HEK293 (cell line): ENCODE results near the gene TAF10.

Experiments used
- CTCF ChIA-PET: fragments of 350-600 bp; formaldehyde crosslinking; extraction: SDS; loops from one replicate; lab custom pipeline; 2021; ENCODE audit warnings: antibody characterized with exemption; lab: Yijun Ruan, JAX
- POLR2A ChIA-PET: fragments of 300-600 bp; formaldehyde crosslinking; extraction: SDS; loops from one replicate; lab custom pipeline; 2020; ENCODE audit warnings: antibody characterized with exemption, inconsistent platforms; lab: Yijun Ruan, JAX
- H3K27ac ChIP-seq: fragments of 200-500 bp; sonication (Bioruptor generic); 2 replicates; pipeline ENCODE4 v1.5.1; 2014; ENCODE audit warnings: low read depth, low read length, control low read depth, inconsistent platforms; ENCODE audit errors: extremely low read depth
- H3K36me3 ChIP-seq, 2 experiments: fragments of 200-500 bp in 1 of 2; sonication (Bioruptor generic) in 1 of 2; 1 replicate in 1 of 2; 2 replicates in 1 of 2; pipeline ENCODE4 v1.5.1; 2014 to 2017; ENCODE audit warnings: inconsistent platforms in 2 of 2, low read length in 2 of 2; ENCODE audit not compliant: control insufficient read depth in 2 of 2, insufficient read depth in 1 of 2
- H3K4me1 ChIP-seq: fragments of 200-500 bp; sonication (Bioruptor generic); 2 replicates; pipeline ENCODE4 v1.5.1; 2014; ENCODE audit warnings: mild to moderate bottlenecking, low read length, inconsistent platforms; ENCODE audit not compliant: control insufficient read depth, insufficient read depth
- H3K4me3 ChIP-seq: 2 replicates; pipeline ENCODE4 v1.5.1; 2011; ENCODE audit warnings: low read depth, mild to moderate bottlenecking, control low read depth, low read length, moderate library complexity
- H3K9me3 ChIP-seq: fragments of 200-500 bp; sonication (Bioruptor generic); 2 replicates; pipeline ENCODE4 v1.5.1; 2014; ENCODE audit warnings: low read depth, low read length, inconsistent platforms; ENCODE audit not compliant: control insufficient read depth, insufficient read depth
- KLF10 ChIP-seq: fragments of 450-650 bp; IDR thresholded peaks from 2 replicates; pipeline ENCODE4 v1.5.1; 2018; ENCODE audit warnings: missing biosample characterization, mild to moderate bottlenecking, missing genetic modification characterization
- KLF9 ChIP-seq: fragments of 450-650 bp; formaldehyde crosslinking; IDR thresholded peaks from 2 replicates; pipeline ENCODE4 v1.5.1; 2016; ENCODE audit warnings: missing biosample characterization, missing genetic modification characterization, low read depth
- MYNN ChIP-seq: fragments of 450-650 bp; formaldehyde crosslinking; IDR thresholded peaks from 2 replicates; pipeline ENCODE4 v1.5.1; 2016; ENCODE audit warnings: missing biosample characterization, missing genetic modification characterization, borderline replicate concordance
- SCRT1 ChIP-seq: fragments of 450-650 bp; formaldehyde crosslinking; IDR thresholded peaks from 2 replicates; pipeline ENCODE4 v1.5.1; 2016; ENCODE audit warnings: missing biosample characterization, missing genetic modification characterization, borderline replicate concordance
- ZBTB20 ChIP-seq: fragments of 450-650 bp; formaldehyde crosslinking; IDR thresholded peaks from 2 replicates; pipeline ENCODE4 v1.5.1; 2016; ENCODE audit warnings: missing biosample characterization, missing genetic modification characterization
- ZFHX2 ChIP-seq: fragments of 450-650 bp; formaldehyde crosslinking; conservative IDR thresholded peaks from 2 replicates; pipeline ENCODE4 v1.5.1; 2016; ENCODE audit warnings: missing biosample characterization, missing genetic modification characterization
- ZNF10 ChIP-seq: fragments of 450-650 bp; formaldehyde crosslinking; IDR thresholded peaks from 2 replicates; pipeline ENCODE4 v1.5.1; 2017; ENCODE audit warnings: missing biosample characterization, missing genetic modification characterization
- ZNF114 ChIP-seq: fragments of 450-650 bp; formaldehyde crosslinking; IDR thresholded peaks from 2 replicates; pipeline ENCODE4 v1.5.0; 2017; ENCODE audit warnings: missing biosample characterization, missing genetic modification characterization
- ZNF24 ChIP-seq: fragments of 450-650 bp; formaldehyde crosslinking; IDR thresholded peaks from 2 replicates; pipeline ENCODE4 v1.5.1; 2016; ENCODE audit warnings: missing biosample characterization, missing genetic modification characterization
- ZNF248 ChIP-seq: fragments of 450-650 bp; formaldehyde crosslinking; IDR thresholded peaks from 2 replicates; pipeline ENCODE4 v1.5.1; 2017; ENCODE audit warnings: missing biosample characterization, missing genetic modification characterization
- ZNF48 ChIP-seq: fragments of 450-650 bp; formaldehyde crosslinking; IDR thresholded peaks from 2 replicates; pipeline ENCODE4 v1.5.1; 2016; ENCODE audit warnings: missing biosample characterization, missing genetic modification characterization
- ZNF529 ChIP-seq: fragments of 450-650 bp; formaldehyde crosslinking; IDR thresholded peaks from 2 replicates; pipeline ENCODE4 v1.5.1; 2017; ENCODE audit warnings: missing genetic modification characterization, missing biosample characterization; ENCODE audit not compliant: insufficient replicate concordance
- ZNF585B ChIP-seq: fragments of 450-650 bp; formaldehyde crosslinking; IDR thresholded peaks from 2 replicates; pipeline ENCODE4 v1.5.1; 2016; ENCODE audit warnings: missing biosample characterization, missing genetic modification characterization
- ZNF600 ChIP-seq: fragments of 450-650 bp; formaldehyde crosslinking; IDR thresholded peaks from 2 replicates; pipeline ENCODE4 v1.5.1; 2016; ENCODE audit warnings: missing biosample characterization, missing genetic modification characterization
- ZNF629 ChIP-seq: fragments of 450-650 bp; formaldehyde crosslinking; IDR thresholded peaks from 2 replicates; pipeline ENCODE4 v1.5.1; 2017; ENCODE audit warnings: missing biosample characterization, missing genetic modification characterization
- ZNF670 ChIP-seq: fragments of 450-650 bp; formaldehyde crosslinking; IDR thresholded peaks from 2 replicates; pipeline ENCODE4 v1.5.1; 2016; ENCODE audit warnings: missing biosample characterization, missing genetic modification characterization, low read depth
- ZNF776 ChIP-seq: fragments of 450-650 bp; formaldehyde crosslinking; IDR thresholded peaks from 2 replicates; pipeline ENCODE4 v1.5.0; 2017; ENCODE audit warnings: missing biosample characterization, missing genetic modification characterization, borderline replicate concordance
- ZSCAN23 ChIP-seq: fragments of 450-650 bp; formaldehyde crosslinking; IDR thresholded peaks from 2 replicates; pipeline ENCODE4 v1.5.1; 2016; ENCODE audit warnings: missing biosample characterization, missing genetic modification characterization
- ZSCAN30 ChIP-seq: fragments of 450-650 bp; IDR thresholded peaks from 2 replicates; pipeline ENCODE4 v1.5.1; 2018; ENCODE audit warnings: missing biosample characterization, mild to moderate bottlenecking, missing genetic modification characterization, moderate library complexity
- TF ChIP-seq, protein P1 (sequence below): fragments of 450-650 bp; formaldehyde crosslinking; IDR thresholded peaks from 2 replicates; pipeline ENCODE4 v1.5.1; 2017; ENCODE audit warnings: missing biosample characterization, missing genetic modification characterization
- TF ChIP-seq, protein P2 (sequence below): fragments of 450-650 bp; IDR thresholded peaks from 2 replicates; pipeline ENCODE4 v1.5.1; 2018; ENCODE audit warnings: missing biosample characterization, mild to moderate bottlenecking, missing genetic modification characterization
- TF ChIP-seq, protein P3 (sequence below): fragments of 450-650 bp; formaldehyde crosslinking; IDR thresholded peaks from 2 replicates; pipeline ENCODE4 v1.5.1; 2016; ENCODE audit warnings: missing biosample characterization, missing genetic modification characterization, low read depth
- TF ChIP-seq, protein P4 (sequence below): fragments of 450-650 bp; formaldehyde crosslinking; IDR thresholded peaks from 2 replicates; pipeline ENCODE4 v1.5.1; 2016; ENCODE audit warnings: missing biosample characterization, missing genetic modification characterization

TAF10 gene

DNA sequence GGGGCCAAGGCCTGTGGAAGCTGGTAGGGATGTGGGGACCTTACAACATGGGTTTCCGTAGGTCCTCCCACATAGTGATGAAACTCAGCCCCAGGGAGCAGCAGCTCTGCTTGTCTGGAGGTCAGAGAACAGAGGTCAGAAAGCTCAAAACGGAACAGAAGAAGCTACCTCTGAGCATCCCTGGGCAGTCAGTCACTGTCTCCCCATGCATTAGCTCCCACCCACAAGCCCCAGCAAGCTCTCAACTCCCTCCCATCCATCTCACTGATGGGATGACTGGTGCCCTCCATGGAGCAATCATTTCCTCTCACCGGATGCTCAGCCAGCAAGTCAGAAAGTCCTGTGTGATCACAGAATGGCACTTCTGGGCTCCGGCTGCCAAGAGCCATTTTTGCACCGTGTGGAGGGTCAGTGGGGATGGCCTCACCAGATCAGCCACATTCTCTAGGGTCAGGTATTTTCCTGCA is 5.3 kb upstream of the TAF10 start:
- TF ChIP-seq ZNF776 (tag by site-specific recombination) (no peak), SCRT1 (tag by site-specific recombination) (no peak), KLF10 (tag by site-specific recombination) (no peak), ZNF585B (no peak), ZNF48 (no peak), KLF9 (no peak), ZBTB20 (no peak), ZNF600 (tag by site-specific recombination) (no peak), ZNF24 (tag by site-specific recombination) (no peak), ZFHX2 (tag by site-specific recombination) (no peak)
- TF ChIP-seq, protein P1, sequence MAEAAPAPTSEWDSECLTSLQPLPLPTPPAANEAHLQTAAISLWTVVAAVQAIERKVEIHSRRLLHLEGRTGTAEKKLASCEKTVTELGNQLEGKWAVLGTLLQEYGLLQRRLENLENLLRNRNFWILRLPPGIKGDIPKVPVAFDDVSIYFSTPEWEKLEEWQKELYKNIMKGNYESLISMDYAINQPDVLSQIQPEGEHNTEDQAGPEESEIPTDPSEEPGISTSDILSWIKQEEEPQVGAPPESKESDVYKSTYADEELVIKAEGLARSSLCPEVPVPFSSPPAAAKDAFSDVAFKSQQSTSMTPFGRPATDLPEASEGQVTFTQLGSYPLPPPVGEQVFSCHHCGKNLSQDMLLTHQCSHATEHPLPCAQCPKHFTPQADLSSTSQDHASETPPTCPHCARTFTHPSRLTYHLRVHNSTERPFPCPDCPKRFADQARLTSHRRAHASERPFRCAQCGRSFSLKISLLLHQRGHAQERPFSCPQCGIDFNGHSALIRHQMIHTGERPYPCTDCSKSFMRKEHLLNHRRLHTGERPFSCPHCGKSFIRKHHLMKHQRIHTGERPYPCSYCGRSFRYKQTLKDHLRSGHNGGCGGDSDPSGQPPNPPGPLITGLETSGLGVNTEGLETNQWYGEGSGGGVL (tag by site-specific recombination), result no peak
- TF ChIP-seq, all 188 proteins: peak for 0
- H3K36me3 ChIP-seq, result peaks cover 0 to 38% of the 10 kb centered on the region in 2 experiments; a peak in 1 of 3 replicates
- POLR2A ChIA-PET, result interaction anchor here (1.0 kb wide), 1 partner anchor 66 kb away, joined by 3 read pairs; the partner anchor contains the start of gene MRPL17
- H3K4me1 ChIP-seq, result 0 out of 2 replicates have a peak, but pooled peaks cover 4% of the 10 kb centered on the region
- H3K27ac ChIP-seq, result no peak overlapping the region
- CTCF ChIA-PET, result interaction anchor here (0.9 to 1.3 kb wide), 2 partner anchors 10 to 66 kb away, joined by 3 to 4 read pairs; partner anchors contain the start of gene MRPL17
- no peaks in the 10 kb centered on the region for H3K9me3 ChIP-seq
- H3K4me3 ChIP-seq, result no peak overlapping the region

DNA sequence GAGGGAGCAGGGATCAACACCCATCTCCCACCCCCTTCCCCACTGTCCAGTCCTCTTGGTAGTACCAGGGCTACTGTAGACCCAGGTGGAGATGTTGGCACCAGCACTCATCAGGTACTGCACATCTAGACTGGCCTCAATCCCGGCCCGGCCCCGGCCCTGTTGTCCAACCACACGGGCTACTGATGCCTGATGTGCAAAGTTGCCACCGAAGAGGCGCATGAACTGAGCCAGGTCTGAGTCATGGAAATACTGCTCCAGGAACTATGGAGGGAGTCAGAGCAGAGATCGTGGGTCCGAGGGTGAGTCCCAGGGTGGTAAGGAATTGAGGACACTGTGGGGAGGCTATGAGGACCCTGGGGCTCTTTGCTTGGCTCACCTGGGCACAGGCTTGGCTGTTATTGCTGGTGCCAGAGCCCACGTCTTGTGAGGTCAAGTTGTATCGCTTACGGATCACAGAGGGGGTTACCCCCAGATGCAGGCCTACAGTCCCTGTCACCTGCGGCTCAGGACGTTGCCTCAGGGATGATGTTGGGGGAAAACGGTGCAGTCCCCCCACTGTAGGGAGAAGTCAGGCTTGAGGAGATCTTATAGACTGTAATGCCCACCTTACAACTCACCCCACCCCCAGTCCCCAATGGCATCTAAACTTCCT is 4.7 kb upstream of the TAF10 start:
- ChIA-PET CTCF (interaction anchor here (0.6 to 1.3 kb wide), 2 partner anchors 9 to 238 kb away, joined by 4 to 5 read pairs; no protein-coding TSS in a partner anchor), POLR2A (interaction anchor here (0.7 kb wide), 1 partner anchor 11 kb away, joined by 4 read pairs; no protein-coding TSS in a partner anchor)
- Histone ChIP-seq H3K4me1 (0 out of 2 replicates have a peak, but pooled peaks cover 4% of the 10 kb centered on the region), H3K27ac (no peak overlapping the region), H3K4me3 (no peak overlapping the region), H3K36me3 (peaks cover 0 to 38% of the 10 kb centered on the region in 2 experiments; a peak in 1 of 3 replicates), H3K9me3 (no peaks in the 10 kb centered on the region)
- TF ChIP-seq ZNF114 (tag by site-specific recombination), result no peak
- TF ChIP-seq, protein P2, sequence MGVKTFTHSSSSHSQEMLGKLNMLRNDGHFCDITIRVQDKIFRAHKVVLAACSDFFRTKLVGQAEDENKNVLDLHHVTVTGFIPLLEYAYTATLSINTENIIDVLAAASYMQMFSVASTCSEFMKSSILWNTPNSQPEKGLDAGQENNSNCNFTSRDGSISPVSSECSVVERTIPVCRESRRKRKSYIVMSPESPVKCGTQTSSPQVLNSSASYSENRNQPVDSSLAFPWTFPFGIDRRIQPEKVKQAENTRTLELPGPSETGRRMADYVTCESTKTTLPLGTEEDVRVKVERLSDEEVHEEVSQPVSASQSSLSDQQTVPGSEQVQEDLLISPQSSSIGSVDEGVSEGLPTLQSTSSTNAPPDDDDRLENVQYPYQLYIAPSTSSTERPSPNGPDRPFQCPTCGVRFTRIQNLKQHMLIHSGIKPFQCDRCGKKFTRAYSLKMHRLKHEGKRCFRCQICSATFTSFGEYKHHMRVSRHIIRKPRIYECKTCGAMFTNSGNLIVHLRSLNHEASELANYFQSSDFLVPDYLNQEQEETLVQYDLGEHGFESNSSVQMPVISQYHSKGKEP (tag by site-specific recombination), result no peak

DNA sequence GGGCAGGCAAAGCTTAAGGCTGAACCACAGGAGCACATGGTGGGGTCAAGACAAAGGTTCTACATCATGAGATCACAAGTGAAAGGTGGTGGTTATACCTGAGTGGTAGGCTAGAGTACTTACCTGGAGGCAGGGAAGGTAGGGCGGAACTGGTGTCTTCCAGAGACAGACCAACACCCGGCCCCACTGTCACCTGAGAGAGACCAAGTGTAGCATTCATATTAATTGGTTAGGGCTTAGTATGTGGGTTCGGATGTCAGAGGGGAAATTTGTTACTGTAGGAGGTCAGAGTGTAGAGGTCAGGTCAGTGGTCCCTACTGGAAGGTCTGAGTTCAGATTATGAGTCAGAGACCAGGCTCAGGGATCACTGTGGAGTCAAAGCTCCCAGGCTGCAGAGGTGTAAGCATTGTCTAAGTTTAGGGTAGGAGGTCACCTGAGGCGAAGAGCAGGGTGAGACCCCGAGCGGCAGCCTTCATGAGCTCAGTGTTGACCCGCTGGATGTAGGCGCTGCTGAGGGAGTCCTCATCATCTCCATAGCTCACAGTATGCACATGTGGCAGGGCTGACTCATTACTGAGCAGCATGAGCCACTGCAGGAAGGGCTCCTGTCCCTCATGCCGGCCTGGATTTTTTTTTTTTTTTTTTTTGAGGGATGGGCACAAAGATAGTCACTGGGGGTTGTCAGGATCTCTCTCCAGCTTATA is 4.0 kb upstream of the TAF10 start:
- ChIA-PET POLR2A (interaction anchor here (0.7 kb wide), 1 partner anchor 11 kb away, joined by 4 read pairs; no protein-coding TSS in a partner anchor), CTCF (interaction anchor here (0.6 to 0.7 kb wide), 2 partner anchors 61 to 237 kb away, joined by 3 to 5 read pairs; no protein-coding TSS in a partner anchor)
- Histone ChIP-seq H3K27ac (no peak overlapping the region), H3K4me3 (no peak overlapping the region), H3K36me3 (peaks cover 0 to 43% of the 10 kb centered on the region in 2 experiments; a peak in 1 of 3 replicates), H3K9me3 (no peaks in the 10 kb centered on the region), H3K4me1 (0 out of 2 replicates have a peak, but pooled peaks cover 4% of the 10 kb centered on the region)
- TF ChIP-seq, protein P3, sequence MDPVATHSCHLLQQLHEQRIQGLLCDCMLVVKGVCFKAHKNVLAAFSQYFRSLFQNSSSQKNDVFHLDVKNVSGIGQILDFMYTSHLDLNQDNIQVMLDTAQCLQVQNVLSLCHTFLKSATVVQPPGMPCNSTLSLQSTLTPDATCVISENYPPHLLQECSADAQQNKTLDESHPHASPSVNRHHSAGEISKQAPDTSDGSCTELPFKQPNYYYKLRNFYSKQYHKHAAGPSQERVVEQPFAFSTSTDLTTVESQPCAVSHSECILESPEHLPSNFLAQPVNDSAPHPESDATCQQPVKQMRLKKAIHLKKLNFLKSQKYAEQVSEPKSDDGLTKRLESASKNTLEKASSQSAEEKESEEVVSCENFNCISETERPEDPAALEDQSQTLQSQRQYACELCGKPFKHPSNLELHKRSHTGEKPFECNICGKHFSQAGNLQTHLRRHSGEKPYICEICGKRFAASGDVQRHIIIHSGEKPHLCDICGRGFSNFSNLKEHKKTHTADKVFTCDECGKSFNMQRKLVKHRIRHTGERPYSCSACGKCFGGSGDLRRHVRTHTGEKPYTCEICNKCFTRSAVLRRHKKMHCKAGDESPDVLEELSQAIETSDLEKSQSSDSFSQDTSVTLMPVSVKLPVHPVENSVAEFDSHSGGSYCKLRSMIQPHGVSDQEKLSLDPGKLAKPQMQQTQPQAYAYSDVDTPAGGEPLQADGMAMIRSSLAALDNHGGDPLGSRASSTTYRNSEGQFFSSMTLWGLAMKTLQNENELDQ (tag by site-specific recombination), result no peak
- TF ChIP-seq ZNF670 (tag by site-specific recombination) (no peak), MYNN (tag by site-specific recombination) (no peak), ZNF529 (tag by site-specific recombination) (no peak), ZNF10 (no peak), ZSCAN23 (tag by site-specific recombination) (no peak), ZNF248 (no peak), ZSCAN30 (tag by site-specific recombination) (no peak), ZNF629 (tag by site-specific recombination) (no peak)
- TF ChIP-seq, protein P4, sequence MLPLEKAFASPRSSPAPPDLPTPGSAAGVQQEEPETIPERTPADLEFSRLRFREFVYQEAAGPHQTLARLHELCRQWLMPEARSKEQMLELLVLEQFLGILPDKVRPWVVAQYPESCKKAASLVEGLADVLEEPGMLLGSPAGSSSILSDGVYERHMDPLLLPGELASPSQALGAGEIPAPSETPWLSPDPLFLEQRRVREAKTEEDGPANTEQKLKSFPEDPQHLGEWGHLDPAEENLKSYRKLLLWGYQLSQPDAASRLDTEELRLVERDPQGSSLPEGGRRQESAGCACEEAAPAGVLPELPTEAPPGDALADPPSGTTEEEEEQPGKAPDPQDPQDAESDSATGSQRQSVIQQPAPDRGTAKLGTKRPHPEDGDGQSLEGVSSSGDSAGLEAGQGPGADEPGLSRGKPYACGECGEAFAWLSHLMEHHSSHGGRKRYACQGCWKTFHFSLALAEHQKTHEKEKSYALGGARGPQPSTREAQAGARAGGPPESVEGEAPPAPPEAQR (tag by site-specific recombination), result no peak
